ENCODE results near the gene LRMDA.

DNA sequence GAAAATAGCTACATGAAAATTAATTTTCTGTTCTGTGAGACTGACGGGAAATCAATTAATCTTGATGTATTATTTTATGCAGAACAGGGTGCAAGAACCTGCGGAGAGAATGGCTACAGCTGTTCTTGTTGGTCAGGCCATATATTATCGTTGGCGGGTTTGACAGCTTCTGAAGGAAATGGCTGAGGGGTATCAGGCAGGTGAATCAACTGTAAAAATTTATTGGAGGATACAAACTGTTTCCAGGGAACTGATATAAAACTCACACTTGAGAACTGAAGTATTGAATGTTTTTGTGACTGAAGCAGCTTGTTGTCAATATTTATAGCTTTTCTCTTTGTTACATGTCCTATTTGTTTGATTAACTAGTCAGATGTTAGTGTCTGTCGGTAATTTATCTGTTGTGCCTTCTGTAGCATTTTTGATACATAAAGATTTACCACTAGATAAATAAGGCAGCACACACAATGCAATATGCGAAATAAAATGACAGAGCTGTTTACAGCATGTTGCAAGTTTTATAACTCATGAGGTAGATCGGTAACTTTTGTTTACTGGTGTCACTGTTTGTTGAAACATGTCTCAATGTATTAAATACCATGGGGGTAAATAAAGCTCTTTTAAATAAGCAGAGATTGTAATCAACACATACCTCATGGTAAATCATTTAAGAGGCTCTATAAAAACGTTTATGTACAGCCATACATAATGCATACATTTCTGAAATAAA, 308.2 kb downstream of the LRMDA start:
- TF ChIP-seq EP300 (IDR thresholded peaks at IDR 0.05) (no peak), POLR2A (IDR thresholded peaks at IDR 0.05) (no peak)
